ENCODE measurements around the gene MSL2.
"Not testable (repeated sequence)": the region's sequence is repeated elsewhere in the genome, so short reads cannot be mapped to it uniquely, and the experiment has no call there.

The MSL2 gene

GRCh38 chr3:136142592-136142991, 53.5 kb downstream of the MSL2 start:
- DNase-seq = no peak

- DNase-seq = no peak
These were observed 54.2 kb downstream of the MSL2 start for GRCh38 chr3:136141891-136142290.

- DNase-seq = no peak
These were observed 54.8 kb downstream of the MSL2 start for GRCh38 chr3:136141291-136141785.

GRCh38 chr3:136136454-136136853, 59.7 kb downstream of the MSL2 start:
- DNase-seq = no peak

GRCh38 chr3:136135039-136135802, 60.9 kb downstream of the MSL2 start:
- DNase-seq = no peak

- no peak for DNase-seq
These were observed 62.0 kb downstream of the MSL2 start for GRCh38 chr3:136134091-136134490.

- not testable (repeated sequence) for DNase-seq
These were observed 64.5 kb downstream of the MSL2 start for GRCh38 chr3:136131647-136132046.

GRCh38 chr3:136122006-136122405, 74.1 kb downstream of the MSL2 start:
- DNase-seq = no peak

- no peak for DNase-seq
These were observed 75.5 kb downstream of the MSL2 start for GRCh38 chr3:136120373-136121348.

GRCh38 chr3:136119783-136120182, 76.4 kb downstream of the MSL2 start:
- DNase-seq = not testable (repeated sequence)

GRCh38 chr3:136119332-136119731, 76.8 kb downstream of the MSL2 start:
- not testable (repeated sequence) for DNase-seq

GRCh38 chr3:136114421-136114820, 81.7 kb downstream of the MSL2 start:
- DNase-seq = no peak

GRCh38 chr3:136110481-136110880, 85.7 kb downstream of the MSL2 start:
- DNase-seq = no peak

GRCh38 chr3:136109499-136109898, 86.6 kb downstream of the MSL2 start:
- DNase-seq = no peak

GRCh38 chr3:136106101-136106500, 90.0 kb downstream of the MSL2 start:
- DNase-seq = no peak

GRCh38 chr3:136105044-136105443, 91.1 kb downstream of the MSL2 start:
- DNase-seq = no peak
